Skeletal muscle cell (primary cell): ENCODE measurements around the gene HOXC6.

ENCODE experiments used
- DNase-seq: peaks from one replicate; pipeline ENCODE4 v3.0.0-alpha.2; 2010; ENCODE audit warnings: low read depth
- H3K4me3 ChIP-seq: 2 replicates; pipeline ENCODE4 v1.5.1; 2011; ENCODE audit warnings: low read depth, mild to moderate bottlenecking, control low read depth, low read length, moderate library complexity

The HOXC6 gene

DNA sequence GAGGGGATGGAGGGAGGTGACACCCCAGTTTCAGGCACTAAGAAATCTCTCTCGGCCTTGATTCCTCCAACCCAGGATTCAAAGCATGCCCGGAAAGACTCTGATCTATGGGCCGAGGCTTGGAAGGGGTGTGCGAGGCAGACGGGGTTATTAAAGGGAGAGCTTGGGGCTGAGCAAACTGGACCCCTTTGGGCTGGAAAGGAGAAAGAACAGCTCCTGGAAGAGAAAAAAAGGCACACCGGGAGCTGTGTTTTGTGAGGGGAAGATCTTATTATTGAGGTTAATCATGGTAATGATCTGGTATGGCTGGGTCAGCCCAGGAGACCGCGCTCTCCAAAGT is 19.7 kb downstream of the HOXC6 start:
- DNase-seq: no peak
- no peak overlapping the region for H3K4me3 ChIP-seq

DNA sequence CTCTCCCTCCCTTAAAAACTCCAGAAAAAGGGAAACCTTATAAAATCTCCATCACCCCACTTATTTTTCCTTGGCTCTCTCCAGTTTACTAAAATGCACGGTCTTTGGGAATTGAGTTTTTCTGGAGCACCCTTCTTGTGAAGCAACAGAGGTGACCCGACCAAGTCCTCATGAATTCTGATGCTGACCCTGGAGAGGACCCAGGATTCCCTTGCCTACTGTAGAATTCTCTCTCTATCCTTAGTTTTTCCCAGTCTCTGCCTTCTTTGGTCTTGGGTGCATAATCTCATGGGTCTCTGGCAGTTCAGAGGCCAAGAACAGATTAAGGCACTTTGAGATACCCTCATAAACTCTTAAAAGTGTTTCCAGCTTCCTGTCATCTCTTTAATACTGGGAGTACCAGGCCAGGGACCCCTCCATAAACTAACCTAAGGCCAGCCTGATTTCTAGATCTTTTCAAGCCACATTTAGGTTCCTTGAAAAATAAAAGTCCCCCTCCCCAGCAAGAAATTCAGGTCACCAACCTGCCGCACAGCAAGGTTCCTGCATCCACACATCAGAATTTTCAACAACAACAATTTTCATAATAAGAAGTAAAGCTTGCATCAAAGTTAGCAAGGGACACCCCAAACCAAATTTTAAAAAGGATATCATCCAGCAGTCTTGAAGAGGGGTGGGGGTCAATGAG is 20.3 kb downstream of the HOXC6 start:
- no peak overlapping the region for H3K4me3 ChIP-seq
- DNase-seq: no peak

DNA sequence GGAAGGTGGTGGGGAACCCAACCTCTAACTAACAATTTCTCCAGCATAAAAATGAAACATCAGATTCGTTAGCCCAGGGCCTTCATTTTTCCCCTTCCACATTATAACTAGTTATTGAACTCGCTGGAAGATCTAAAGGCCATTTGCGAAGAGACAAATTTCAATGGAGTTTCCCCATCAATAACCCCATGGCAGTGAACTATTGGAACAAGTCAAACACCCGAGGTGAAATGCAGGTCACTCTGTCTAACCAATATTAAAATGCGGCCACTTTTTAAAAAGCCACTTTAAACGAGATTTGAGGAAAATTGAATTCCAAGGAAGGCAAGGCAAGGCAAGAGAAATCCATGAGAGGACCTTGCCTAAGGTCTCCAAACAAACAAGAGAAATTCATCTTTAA is 20.9 kb downstream of the HOXC6 start:
- H3K4me3 ChIP-seq: no peak overlapping the region
- no peak for DNase-seq

DNA sequence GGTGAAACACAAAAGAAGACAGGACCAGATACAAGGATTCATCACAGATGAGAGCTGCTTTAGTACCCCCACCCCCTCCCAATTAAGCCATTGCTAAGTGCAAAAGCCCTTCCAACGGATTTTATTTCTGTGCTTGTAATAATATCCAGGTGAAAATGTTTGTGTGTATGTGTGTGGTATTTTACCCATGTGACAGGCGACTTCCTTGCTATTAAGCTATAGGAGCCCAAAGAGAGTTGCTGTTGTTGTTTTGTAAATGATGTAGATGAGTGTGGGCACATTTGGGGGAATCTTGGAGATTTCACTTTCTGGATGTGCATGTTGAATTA is 22.2 kb downstream of the HOXC6 start:
- no peak for DNase-seq
- H3K4me3 ChIP-seq: no peak overlapping the region

DNA sequence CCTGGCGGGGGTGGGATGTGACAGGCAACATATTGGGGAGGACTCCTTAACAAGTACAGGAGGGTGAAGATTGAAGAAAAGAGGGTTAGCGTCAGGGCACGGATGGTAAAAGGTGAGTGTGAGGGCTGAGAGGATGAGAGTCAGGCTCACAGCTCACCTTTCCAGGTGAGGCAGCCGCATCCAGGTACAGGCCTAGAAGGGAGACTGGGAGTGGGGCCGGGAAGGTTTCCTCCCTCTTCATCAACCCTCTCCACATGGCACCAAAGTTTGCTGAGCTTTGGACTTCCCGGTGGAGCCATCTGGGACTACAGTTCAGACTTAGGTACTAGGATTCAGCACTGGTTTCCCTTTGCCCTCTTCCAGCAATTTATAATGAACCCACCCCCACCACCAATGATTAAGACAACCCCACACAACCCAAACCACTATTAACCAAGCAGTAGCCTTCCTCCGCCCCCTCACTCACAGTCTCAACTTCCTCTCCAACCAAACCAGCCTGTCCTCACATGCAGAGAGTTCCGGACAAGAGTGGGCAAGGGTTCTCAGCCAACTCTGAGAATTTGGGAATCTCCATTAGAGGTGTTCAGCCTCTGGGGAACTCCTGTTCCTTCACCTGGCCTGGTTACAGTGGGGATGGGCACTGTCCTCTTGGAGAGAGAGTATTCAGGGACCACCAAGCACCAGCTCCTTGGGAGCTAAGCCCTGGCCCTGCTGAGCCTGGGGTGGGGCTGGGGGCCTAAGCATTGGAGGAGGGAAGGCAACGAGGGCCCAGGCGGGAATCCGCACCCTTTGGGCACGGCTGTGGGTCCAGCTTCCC is 23.0 kb downstream of the HOXC6 start:
- no peak for DNase-seq
- no peak overlapping the region for H3K4me3 ChIP-seq

DNA sequence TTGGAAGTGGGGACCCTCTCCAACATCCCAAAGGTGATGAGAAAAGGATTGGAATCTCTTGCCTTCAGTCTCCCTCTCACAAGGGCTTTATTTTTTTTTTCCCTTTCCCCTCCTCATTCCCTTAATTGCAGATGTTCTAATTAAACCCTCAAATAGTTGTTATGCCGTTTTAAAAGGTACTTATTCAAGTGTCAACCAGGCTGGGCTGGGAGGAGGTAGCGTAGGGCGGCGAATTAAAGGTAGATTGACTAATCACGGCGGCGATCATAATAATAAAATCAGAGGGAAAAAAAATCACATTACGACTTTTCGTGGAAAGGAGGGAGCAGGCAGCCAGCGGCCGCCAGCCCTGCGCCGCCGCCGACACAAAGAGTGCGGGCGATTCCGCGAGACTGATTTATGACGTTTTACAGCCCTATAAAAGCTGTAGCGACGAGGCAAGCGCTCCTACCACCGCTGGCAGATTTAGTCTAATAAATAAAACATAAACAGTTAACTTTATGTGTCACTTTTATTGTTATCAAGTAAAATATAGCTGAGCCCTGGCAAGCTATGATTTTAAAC is 23.7 kb downstream of the HOXC6 start:
- H3K4me3 ChIP-seq: no peak overlapping the region
- no peak for DNase-seq

DNA sequence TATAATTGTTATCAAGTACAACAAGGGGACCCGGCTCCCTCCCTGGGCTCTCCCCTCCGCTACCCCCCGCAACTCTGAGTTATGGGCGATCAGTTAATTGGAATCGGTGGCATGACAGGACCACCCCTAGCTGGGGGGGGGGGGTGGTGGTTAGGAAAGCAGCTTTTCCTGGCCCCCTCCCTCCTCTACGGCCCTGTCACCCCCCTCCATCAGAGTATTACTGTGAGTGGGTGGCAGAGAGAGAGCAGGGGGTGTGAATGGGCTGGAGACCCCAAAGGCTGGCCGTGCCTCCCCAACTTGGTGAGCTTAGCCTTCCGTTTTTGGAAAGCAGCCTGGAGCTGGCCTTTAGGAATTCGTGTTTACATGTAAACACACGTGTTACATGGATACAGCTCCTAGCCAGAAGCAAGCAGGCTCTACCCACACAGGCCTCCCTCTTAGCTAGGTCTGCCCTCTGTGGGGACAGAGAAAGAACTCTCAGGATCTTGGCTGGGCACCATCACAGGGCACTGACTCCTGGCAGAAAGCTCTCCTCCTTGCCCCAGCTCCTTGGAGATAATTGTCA is 24.3 kb downstream of the HOXC6 start:
- H3K4me3 ChIP-seq: no peak overlapping the region
- no peak for DNase-seq

DNA sequence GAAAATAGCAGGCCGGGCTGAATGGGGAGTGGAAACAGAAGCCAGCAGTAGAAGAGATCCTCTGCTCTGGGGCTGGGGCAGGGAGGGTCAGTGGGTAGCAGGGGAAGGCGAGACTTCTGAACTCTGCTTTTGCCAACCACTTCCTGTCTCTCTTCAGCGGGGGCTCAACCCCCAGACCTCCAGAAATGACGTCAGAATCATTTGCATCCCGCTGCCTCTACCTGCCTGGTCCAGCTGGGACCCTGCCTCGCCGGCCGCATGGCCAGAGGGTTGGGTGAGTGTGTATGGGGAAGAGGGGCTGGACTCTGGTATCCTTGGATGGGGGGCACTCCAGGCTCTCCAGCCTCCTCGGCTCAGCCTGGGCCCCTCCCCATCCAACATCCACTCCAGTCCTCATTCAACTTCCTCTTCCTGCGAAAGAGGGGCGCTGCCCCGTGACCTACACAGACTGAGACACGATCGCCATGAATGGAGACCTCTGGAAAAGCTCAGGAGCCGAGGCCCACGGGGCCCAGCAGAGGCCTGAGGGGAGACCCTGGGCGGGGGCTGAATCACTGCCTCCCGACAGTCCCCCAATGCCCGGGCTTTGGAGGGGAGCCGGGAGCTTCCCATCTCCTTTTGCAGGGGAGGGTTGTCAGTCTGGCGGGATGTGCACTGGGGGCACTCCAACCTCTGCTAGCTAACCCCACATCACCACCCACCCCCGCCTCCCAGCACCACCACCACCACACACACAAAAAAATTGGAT is 24.9 kb downstream of the HOXC6 start:
- DNase-seq: no peak
- peak overlapping the region; percentile 34 for H3K4me3 ChIP-seq

DNA sequence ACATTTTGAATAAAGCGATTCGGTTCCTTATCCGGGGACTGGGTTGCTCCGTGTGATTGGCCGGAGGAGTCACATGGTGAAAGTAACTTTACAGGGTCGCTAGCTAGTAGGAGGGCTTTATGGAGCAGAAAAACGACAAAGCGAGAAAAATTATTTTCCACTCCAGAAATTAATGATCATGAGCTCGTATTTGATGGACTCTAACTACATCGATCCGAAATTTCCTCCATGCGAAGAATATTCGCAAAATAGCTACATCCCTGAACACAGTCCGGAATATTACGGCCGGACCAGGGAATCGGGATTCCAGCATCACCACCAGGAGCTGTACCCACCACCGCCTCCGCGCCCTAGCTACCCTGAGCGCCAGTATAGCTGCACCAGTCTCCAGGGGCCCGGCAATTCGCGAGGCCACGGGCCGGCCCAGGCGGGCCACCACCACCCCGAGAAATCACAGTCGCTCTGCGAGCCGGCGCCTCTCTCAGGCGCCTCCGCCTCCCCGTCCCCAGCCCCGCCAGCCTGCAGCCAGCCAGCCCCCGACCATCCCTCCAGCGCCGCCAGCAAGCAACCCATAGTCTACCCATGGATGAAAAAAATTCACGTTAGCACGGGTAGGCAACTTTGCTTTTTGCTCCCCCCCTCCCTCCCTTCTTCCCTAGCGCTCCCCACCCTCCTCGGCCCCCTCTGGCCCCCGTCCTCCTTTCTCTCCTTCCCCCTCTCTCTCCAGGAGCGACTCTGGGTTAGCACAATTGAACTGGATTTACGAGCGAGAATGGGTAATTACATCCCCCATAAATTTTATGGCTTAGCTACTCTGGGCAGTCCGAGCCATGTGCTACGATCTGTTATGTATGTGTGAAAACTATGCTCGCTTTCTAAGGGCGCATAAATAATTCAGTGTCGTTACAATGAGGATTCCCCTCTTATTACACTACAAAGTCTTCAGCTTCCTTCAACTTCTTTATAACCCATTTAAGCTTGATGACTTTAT is 25.8 kb downstream of the HOXC6 start, which contains the start of gene HOXC4:
TSS of gene HOXC4 (plus strand) at position 85 of the 991 bp plus-strand sequence. CDS start at position 173, 88 bp downstream.
- DNase-seq: no peak
- peak within 1 kb of the TSS; percentile 34 for H3K4me3 ChIP-seq

DNA sequence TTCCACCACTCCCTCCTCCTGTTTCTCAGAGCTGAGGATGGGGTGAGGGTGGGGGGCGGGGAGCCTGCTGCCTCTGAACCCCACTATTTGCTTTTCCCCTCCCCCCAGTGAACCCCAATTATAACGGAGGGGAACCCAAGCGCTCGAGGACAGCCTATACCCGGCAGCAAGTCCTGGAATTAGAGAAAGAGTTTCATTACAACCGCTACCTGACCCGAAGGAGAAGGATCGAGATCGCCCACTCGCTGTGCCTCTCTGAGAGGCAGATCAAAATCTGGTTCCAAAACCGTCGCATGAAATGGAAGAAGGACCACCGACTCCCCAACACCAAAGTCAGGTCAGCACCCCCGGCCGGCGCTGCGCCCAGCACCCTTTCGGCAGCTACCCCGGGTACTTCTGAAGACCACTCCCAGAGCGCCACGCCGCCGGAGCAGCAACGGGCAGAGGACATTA is 26.5 kb downstream of the HOXC6 start:
- no peak for DNase-seq
- peak overlapping the region; percentile 34 for H3K4me3 ChIP-seq

DNA sequence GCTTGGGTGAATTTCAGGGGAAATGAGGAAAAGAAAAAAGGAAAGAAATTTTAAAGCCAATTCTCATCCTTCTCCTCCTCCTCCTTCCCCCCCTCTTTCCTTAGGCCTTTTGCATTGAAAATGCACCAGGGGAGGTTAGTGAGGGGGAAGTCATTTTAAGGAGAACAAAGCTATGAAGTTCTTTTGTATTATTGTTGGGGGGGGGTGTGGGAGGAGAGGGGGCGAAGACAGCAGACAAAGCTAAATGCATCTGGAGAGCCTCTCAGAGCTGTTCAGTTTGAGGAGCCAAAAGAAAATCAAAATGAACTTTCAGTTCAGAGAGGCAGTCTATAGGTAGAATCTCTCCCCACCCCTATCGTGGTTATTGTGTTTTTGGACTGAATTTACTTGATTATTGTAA is 27.3 kb downstream of the HOXC6 start:
- H3K4me3 ChIP-seq: no peak overlapping the region

DNA sequence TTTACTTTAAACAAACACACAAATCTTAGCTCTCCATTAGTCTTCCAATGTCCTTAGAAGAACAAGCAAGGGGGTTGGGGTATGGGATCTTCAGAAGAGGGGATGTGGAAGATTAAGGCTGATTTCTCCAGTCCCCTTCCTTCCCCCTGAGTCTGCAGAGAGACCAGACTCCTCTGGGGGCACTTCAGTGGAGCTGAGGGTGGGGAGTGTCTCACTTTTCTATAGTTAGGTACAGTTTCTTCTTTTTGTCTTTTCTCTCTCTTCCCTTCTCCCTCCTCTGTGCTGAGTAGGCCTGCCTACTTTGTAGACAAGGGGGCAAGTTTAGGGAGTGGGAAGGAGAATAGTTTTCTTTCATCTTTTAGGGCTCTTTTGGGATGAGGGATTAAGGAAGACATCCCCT is 27.9 kb downstream of the HOXC6 start:
- DNase-seq: no peak

More for the DNA sequence above, 27.3 kb downstream of the HOXC6 start:
- no peak for DNase-seq

DNA sequence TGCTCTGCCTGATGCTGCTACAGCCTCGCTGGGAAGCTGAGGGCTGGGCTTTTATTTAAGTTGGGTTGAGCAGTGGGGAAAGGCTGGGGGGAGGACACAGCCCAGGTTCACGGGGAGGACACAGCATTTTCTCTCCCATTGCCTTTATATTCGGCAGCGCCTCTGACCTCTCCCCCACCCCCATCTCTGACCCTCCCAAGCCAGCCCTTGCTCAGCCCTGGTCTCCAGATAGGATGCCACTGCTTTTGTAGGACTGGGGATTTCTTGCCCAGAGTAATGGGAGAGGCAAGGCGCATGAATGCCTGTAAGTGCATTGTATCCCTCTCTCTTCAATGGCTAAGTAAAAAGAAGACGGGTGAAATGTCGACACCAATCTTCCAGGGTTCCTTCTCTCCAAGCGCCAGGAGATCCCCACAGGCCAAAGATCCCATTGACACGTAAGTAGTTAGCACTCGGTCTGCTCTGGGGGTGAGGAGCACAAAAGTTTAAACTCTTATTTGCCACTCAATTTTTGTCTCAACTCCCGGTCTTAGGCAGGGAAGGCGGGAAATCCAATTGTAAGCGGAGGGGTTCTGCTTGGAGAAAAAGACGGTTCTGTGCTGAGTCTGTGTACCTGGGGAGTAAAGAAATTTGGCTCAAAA is 30.0 kb downstream of the HOXC6 start:
- H3K4me3 ChIP-seq: no peak overlapping the region
- DNase-seq: no peak

More for the DNA sequence above, 27.9 kb downstream of the HOXC6 start:
- no peak overlapping the region for H3K4me3 ChIP-seq

DNA sequence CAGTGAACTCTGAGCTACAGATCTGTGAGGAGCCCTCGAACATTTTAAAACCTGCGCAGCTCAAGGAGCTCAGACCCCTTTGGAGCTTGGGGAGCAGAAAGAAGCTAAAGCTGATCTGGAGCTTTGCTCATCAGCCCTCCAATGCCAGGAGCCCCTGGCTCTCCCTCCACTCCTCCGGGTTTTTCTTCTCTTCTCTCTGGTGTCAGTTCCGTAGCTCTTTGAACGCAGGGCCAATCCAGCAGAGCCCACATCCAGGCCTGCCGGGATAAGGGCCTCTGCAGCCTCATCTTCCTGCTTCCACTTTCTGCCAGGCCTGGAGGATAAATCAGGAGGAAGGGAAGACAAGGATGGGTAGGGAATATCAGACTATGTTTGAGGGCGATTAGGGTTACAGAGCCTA is 31.4 kb downstream of the HOXC6 start:
- no peak overlapping the region for H3K4me3 ChIP-seq

DNA sequence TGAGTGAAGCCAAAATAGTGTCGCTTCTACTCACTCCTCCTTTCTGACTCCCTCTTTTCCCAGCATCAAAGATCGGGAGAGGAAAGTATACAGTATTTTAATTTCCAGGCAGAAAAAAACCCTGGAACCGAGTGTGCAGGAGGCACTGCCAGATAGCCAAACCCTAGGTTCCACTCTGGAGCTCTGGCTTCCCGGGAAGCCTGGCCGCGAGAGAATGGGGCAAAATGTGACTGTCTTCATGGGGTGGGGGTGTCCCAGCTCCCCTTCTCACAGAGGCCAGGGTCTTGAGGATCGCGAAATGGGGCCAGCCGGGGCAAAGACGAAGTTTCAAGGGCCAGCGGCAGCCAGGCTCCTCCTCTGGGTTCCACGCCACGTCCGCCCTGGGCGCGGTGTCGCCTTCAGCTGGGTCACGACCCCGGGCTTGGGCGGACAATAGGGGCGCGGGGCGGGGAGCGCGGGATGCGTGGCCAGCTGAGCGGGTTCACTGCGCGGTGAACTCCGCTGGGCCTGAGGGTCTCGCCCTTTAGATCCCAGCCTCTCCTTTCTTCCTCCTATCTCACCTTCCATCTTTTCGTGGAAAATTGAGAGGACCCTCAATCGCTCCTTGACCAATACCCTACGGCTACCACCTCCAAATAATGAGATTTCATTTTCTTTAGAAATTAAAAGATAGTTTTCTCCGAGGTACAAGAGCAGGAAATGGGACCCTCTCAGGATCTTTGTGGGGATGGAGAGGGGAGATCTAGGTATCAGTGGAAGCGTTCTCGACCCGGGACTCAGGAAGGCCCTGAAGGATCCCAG is 32.1 kb downstream of the HOXC6 start:
- H3K4me3 ChIP-seq: no peak overlapping the region
- DNase-seq: no peak

More for the DNA sequence above, 31.4 kb downstream of the HOXC6 start:
- no peak for DNase-seq

DNA sequence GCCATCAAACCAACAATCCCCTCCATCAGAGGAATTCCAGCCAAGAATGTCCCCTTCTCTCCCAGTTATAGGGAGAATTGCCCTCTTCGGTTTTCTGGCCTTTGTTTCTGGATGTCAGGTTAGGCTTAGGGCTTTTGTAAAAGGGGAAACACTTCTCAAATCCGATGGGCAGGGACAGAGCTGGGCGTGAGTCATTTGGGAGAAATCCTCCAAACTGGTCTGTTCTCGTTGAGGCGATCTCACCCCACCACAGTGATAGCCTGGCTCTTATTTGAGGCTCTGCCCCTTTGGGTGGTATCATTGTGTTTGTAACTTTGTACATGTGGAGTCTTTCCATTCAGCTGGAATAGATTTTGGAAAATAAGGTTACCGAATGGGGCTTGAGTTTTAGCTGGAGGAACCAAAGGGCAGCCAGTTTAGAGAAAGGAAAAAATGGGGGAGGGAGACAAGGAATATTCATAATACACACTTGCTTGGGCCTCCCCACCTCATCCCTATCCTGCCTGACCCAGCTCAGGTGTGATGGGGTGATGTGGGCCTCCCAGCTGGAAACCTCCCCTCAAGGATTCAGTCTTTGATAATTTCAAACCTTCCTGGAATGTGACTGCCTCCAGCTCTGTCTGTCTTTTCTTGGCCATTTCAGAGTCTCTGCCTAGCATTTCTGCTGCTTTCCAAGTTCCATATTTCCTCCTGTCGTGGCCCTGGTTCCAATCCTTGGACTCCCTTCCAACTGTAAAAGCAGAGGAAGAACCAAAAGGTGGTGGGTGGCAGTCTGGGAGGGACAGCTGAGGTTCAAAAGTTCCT is 32.9 kb downstream of the HOXC6 start:
- no peak for DNase-seq
- H3K4me3 ChIP-seq: no peak overlapping the region

DNA sequence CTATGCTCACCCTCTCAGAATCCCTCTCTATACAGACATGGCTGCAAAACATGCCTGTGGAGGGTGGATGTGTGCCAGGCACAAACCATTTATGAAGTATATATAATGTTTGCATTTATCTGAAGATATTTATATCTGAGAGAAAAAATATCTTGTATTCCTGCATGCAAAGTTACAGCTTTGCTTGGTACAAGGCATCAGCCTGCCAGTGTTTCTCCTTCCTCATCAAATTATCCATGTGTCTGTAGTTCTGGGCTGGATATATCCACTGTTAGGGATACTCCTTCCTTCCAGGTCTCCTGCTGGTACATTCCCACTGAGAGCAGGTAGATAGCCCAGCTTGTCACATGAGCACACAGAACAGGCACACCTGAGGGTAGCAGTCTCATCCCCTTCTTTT is 37.4 kb downstream of the HOXC6 start:
- no peak overlapping the region for H3K4me3 ChIP-seq
- no peak for DNase-seq
